ENCODE results near the gene TPPP2.
"Not testable (repeated sequence)": the region's sequence is repeated elsewhere in the genome, so short reads cannot be mapped to it uniquely, and the experiment has no call there.

The TPPP2 gene

GRCh38 chr14:21029917-21030316 is at the start of gene TPPP2:
Gene TPPP2 (plus strand): TSS chr14:21030217. CDS start chr14:21030582, 365 bp downstream.
- DNase-seq = no peak

GRCh38 chr14:20980906-20981305 is 49.1 kb upstream of the TPPP2 start:
- DNase-seq = no peak

DNA sequence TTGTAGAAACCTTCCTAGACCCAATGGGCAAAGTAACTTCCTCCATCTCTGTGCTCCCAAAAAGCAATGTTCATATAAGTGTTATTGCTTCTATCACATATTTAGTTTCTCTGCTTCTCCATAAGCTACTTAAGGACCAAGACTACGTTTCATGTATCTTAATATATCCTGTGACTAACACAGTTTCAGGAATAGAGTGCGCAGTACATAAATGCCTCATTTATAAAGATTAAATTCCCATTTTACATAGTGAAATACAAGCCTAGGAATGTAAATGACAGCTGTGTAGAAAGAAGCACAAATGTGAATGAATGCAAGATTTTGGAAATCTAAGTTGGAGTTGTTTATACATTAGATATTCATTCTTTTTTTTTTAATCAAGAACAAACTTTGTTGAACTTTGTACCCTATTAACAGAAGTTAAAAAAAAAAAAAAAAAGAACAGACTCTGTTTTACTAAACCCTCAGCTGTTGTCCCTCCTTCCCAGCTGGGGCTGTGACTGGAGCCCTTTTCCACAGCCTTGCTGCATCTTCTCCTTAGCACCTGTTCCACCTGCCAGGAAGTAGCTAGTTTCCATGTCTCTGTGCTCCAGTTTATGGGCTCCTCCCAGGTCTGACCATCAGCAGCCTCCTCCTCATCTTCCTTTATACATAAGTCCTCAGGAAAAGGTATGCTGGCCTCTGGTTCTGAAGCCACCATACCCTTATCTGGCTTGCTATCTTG is 47.2 kb upstream of the TPPP2 start:
- no peak for DNase-seq

GRCh38 chr14:20985650-20986049 is 44.4 kb upstream of the TPPP2 start:
- not testable (repeated sequence) for DNase-seq

DNA sequence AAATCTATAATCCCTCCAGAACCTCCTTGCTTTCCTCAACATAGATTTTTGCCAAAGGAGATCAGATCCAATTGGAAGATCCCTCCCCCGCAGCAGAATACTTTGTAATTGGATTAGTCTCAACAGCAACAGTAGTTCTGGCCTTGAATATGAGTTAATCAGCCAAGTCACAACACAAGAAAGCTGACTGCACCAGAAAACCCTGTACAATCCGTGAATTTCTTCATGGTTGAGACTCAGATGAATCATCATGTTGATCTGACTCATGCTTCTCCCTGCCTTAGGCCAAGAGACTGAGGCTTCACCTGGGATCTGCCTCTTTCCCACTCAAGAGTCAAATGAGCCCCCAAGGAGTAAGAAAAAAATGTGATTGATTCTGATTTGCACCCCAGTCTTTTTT is 43.2 kb upstream of the TPPP2 start:
- DNase-seq = no peak

GRCh38 chr14:20988717-20989470 is 41.1 kb upstream of the TPPP2 start:
- no peak for DNase-seq

GRCh38 chr14:20989471-20989786 is 40.6 kb upstream of the TPPP2 start:
- DNase-seq = no peak

GRCh38 chr14:20989787-20990600 is 40.0 kb upstream of the TPPP2 start, which contains the start of gene METTL17:
Gene METTL17 (plus strand): TSS chr14:20989980. CDS start chr14:20990003, 23 bp downstream.
- peak; percentile 90 for DNase-seq

DNA sequence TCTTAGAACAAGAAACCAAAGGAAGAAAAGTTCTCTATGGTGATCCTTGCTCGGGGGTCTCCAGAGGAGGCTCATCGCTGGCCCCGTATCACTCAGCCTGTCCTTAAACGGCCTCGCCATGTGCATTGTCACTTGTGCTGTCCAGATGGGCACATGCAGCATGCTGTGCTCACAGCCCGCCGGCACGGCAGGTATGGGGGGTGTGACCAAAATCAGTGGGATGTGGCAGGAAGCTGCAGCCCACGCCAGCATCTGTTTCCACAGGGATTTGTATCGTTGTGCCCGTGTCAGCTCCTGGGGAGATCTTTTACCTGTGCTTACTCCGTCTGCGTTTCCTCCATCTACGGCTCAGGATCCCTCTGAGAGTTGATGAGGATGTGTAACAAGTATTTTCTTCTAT is 33.5 kb upstream of the TPPP2 start:
- DNase-seq = no peak

GRCh38 chr14:20997115-20997514 is 32.9 kb upstream of the TPPP2 start:
- no peak for DNase-seq

GRCh38 chr14:20997564-20997963 is 32.5 kb upstream of the TPPP2 start:
- no peak for DNase-seq

- DNase-seq = no peak
Observed at GRCh38 chr14:20998139-20998538, 31.9 kb upstream of the TPPP2 start.

DNA sequence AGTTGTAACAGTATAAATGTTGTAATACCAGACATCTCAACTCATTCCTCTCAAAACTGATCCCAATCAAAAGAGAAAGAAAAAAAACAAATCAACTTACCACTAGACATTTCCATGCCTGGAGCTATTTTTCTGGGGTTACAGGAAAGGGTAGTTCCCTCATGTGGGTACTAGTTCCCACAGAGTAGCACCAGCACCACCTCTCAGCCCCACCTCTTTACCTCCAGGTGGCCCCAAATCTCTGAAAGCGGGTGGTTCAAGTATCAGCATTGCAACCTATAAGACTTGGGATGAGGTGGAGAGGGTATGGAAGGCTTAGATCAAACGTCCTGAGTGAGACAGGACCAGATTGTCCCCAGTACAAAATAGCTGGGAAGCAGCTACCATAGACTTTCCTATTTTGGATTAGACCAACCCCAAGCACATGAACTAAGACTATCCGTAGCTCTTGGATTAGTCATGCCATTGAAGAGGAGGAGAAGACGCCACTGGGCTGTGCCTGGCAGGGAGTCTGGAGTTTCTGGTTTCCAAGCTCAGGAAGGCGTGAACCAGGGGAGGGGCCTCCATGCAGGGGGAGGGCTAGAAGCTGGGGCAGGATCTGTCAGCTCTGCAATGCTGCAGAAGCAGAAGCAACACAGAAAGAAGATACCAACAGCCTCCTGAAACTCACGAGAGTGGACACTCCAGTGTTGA is 31.2 kb upstream of the TPPP2 start, which contains the start of gene SLC39A2:
TSS of gene SLC39A2 (plus strand) at position 620 of the 693 bp plus-strand sequence. CDS start 154 bp downstream, outside the sequence.
- no peak for DNase-seq

DNA sequence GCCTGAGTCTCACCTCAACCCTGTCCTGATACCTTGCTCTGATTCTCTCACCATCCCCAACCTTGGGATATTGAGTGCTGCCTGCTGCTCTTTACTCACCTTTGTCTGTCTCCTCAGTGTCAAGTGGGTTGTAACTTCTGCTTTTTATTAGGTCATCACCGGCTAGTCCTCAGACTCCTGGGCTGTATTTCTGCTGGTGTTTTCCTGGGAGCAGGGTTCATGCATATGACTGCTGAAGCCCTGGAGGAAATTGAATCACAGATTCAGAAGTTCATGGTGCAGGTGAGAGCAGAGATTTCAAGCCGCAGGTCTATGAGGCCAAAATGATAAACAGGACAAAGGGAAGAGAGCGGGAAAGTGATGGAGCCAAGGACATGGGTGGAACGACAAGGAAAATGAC is 30.4 kb upstream of the TPPP2 start:
- no peak for DNase-seq

DNA sequence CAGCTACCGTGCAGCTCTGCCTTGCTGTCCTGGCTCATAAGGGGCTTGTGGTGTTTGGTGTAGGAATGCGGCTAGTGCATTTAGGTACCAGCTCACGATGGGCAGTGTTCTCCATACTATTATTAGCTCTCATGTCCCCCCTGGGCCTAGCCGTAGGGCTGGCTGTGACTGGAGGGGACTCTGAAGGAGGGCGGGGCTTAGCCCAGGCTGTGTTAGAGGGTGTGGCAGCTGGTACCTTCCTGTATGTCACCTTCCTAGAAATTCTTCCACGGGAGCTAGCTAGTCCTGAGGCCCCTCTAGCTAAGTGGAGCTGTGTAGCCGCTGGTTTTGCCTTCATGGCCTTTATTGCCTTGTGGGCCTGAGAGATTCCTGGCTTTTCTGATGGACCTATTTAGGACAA is 28.8 kb upstream of the TPPP2 start:
- DNase-seq = no peak

DNA sequence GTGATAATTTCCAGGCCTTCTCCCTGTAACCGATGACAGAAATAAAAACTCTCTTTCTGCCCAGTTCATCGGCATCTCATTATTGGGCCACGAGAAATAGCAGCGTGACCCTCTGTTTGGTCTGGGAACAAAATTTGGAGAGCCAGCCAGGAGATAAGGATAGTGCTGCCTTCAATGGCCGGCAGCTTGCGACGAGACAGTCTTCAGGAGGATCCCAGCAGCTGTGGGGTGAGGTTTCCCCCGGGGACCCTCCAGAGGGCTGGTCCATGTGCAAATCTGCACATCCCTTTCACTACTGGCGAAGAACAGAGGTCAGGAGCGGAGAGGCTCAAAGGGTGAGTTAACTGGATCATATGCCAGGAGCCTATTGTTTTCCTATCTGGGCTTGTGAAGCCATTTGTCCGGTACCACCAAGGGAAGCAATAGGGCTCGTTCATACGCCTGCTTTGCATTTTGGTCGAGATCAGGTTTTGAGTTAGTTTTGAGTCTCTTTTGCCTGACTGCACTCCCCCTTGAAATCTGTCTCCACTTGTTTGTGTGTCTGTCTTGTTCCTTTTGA is 26.1 kb upstream of the TPPP2 start:
- DNase-seq = no peak

DNA sequence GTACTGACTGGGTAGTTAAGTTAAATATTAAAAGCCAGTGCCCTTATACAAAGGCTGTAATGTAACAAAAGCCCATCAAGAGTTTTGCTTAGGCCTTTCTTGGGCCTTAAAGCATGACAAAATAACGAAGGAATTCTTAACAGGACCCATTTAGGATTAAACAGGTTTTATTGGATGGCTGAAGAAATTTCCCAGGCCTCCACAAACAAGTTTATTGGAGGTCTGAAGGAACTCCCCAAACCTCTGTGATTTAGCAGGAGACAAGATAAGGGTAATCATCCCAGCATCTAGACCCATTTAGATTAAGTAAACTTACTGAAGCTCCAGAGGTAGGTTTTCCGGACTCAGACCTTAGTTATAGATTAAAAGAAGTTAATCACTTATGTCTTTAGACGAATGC is 20.3 kb upstream of the TPPP2 start:
- DNase-seq = not testable (repeated sequence)

DNA sequence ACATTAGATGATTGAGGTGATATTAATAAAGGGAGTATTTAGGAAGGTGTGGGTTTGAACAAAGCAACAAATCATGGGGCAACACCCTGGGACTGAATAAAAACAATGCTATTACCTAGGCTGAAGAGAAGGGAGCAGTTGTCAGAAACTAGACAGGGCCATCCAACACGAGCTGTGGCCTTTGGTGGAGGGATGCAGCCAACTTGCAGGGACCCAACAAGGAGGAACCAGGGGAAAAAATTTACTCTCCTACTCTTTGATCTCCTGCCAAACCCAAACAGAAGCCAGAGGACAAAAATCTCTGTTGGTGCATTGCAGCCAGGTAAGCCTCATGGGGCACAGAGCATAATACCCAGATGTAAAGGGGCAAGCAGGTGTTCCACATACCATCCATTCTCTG is 18.9 kb upstream of the TPPP2 start:
- no peak for DNase-seq

DNA sequence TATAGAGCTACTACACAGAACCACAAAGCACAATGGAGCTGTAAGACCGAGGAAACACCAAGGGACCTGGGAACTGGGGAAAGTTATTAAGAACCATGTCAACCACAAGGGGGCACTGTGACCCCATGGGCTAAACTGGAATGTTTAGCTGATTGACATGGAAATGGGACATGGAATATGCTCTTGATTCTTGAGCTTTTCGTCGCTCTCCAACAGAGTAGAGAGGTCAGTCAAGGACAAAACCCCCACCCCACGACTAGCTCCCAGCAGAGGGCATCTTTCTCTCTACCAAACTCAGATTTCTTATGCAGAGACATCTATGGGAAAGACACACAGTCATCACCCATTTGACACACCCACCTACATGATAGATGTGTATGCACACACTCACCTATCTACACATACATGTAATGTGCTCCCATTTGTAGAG is 15.2 kb upstream of the TPPP2 start:
- DNase-seq = peak; percentile 90

GRCh38 chr14:21015312-21015711 is 14.7 kb upstream of the TPPP2 start:
- DNase-seq = no peak

GRCh38 chr14:21016413-21017190 is 13.4 kb upstream of the TPPP2 start:
- DNase-seq = no peak
